Measurements from ENCODE around the gene NPR1.
"Not testable (repeated sequence)": the region's sequence is repeated elsewhere in the genome, so short reads cannot be mapped to it uniquely, and the experiment has no call there.

Gene NPR1

GRCh38 chr1:153649863-153650235 lies 28.6 kb upstream of the NPR1 start:
- no peak for DNase-seq (ENCODE audit: low read depth)

GRCh38 chr1:153651771-153652170 lies 26.7 kb upstream of the NPR1 start:
- DNase-seq (ENCODE audit: low read depth) = no peak

- peak; percentile 80 for DNase-seq (ENCODE audit: low read depth)
Measured at GRCh38 chr1:153652805-153653500, 25.5 kb upstream of the NPR1 start.

GRCh38 chr1:153655333-153655732 lies 23.2 kb upstream of the NPR1 start:
- no peak for DNase-seq (ENCODE audit: low read depth)

GRCh38 chr1:153658400-153659174 lies 19.9 kb upstream of the NPR1 start, which contains the start of gene SNAPIN:
SNAPIN (plus strand) TSS chr1:153658703; CDS start chr1:153658744, 41 bp downstream.
- peak; percentile 90 for DNase-seq (ENCODE audit: low read depth)

GRCh38 chr1:153659175-153659534 lies 19.3 kb upstream of the NPR1 start:
- DNase-seq (ENCODE audit: low read depth) = no peak

GRCh38 chr1:153659656-153660055 lies 18.8 kb upstream of the NPR1 start:
- DNase-seq (ENCODE audit: low read depth) = no peak

- DNase-seq (ENCODE audit: low read depth) = no peak
Measured at GRCh38 chr1:153661111-153661708, 17.3 kb upstream of the NPR1 start.

- no peak for DNase-seq (ENCODE audit: low read depth)
Measured at GRCh38 chr1:153662269-153662668, 16.2 kb upstream of the NPR1 start.

GRCh38 chr1:153663211-153663610 lies 15.3 kb upstream of the NPR1 start:
- peak; percentile 71 for DNase-seq (ENCODE audit: low read depth)

GRCh38 chr1:153667439-153667838 lies 11.0 kb upstream of the NPR1 start:
- no peak for DNase-seq (ENCODE audit: low read depth)

- DNase-seq (ENCODE audit: low read depth) = not testable (repeated sequence)
Measured at GRCh38 chr1:153668672-153669071, 9.8 kb upstream of the NPR1 start.

- no peak for DNase-seq (ENCODE audit: low read depth)
Measured at GRCh38 chr1:153669606-153670005, 8.9 kb upstream of the NPR1 start.

GRCh38 chr1:153670257-153670858 lies 8.1 kb upstream of the NPR1 start:
- peak; percentile 33 for DNase-seq (ENCODE audit: low read depth)

- DNase-seq (ENCODE audit: low read depth) = peak; percentile 100
Measured at GRCh38 chr1:153670859-153671627, 7.4 kb upstream of the NPR1 start, which contains the start of gene ILF2. ILF2 (minus strand) TSS chr1:153670993; CDS start chr1:153670922, 71 bp downstream.

GRCh38 chr1:153671628-153672353 lies 6.7 kb upstream of the NPR1 start:
- peak; percentile 85 for DNase-seq (ENCODE audit: low read depth)

GRCh38 chr1:153673511-153673910 lies 5.0 kb upstream of the NPR1 start:
- no peak for DNase-seq (ENCODE audit: low read depth)

GRCh38 chr1:153677718-153678518 lies 570 bp upstream of the NPR1 start:
- DNase-seq (ENCODE audit: low read depth) = peak; percentile 61

GRCh38 chr1:153679337-153680119 lies 1.0 kb downstream of the NPR1 start:
- peak; percentile 30 for DNase-seq (ENCODE audit: low read depth)

GRCh38 chr1:153680120-153680403 lies 1.6 kb downstream of the NPR1 start:
- no peak for DNase-seq (ENCODE audit: low read depth)

Measured in ELR (cell line).